ENCODE measurements around the gene SCAND1.
A peak's percentile ranks its signal among the peaks of the same experiment; 100 is the strongest.

SCAND1 gene

DNA sequence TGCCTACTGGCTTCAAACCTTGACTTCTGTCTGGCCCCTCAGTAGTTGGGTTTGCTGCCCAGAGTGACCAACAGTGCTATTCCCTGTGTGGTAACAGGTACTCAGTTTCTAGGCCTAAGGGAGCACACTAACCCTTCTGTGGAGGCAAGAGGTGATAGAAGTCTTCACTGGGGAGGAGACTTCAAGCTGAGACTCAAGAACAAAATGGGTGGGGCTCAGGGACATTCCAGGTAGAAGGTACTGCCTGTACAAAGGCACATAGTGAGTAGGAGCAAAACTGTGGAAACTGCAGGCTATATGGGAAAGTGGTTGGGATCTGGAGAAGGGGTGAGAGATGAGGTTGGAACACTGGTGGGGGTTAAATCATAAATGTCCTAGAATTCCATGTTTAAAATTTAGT lies 2.3 kb upstream of the SCAND1 start:
- no peak for DNase-seq

DNA sequence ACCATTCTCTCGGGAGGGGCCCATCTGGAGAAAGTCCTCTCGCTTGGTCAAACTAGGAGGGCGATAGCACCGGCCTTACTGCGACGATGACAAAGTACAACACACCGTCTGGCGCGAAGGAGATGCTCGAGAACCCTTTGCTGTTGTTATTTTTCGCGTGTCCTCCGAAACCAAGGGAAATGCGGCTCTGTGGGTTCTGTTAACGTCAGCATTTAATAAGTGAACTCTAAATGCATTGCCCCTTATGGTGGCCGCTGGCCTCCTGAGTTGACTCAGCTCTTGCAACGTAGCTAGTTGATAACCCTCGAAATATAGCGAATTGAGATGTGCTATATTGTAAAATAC lies 577 bp upstream of the SCAND1 start:
- DNase-seq = peak; percentile 63

GRCh38 chr20:35953387-35954199 lies 709 bp downstream of the SCAND1 start:
- peak; percentile 33 for DNase-seq

DNA sequence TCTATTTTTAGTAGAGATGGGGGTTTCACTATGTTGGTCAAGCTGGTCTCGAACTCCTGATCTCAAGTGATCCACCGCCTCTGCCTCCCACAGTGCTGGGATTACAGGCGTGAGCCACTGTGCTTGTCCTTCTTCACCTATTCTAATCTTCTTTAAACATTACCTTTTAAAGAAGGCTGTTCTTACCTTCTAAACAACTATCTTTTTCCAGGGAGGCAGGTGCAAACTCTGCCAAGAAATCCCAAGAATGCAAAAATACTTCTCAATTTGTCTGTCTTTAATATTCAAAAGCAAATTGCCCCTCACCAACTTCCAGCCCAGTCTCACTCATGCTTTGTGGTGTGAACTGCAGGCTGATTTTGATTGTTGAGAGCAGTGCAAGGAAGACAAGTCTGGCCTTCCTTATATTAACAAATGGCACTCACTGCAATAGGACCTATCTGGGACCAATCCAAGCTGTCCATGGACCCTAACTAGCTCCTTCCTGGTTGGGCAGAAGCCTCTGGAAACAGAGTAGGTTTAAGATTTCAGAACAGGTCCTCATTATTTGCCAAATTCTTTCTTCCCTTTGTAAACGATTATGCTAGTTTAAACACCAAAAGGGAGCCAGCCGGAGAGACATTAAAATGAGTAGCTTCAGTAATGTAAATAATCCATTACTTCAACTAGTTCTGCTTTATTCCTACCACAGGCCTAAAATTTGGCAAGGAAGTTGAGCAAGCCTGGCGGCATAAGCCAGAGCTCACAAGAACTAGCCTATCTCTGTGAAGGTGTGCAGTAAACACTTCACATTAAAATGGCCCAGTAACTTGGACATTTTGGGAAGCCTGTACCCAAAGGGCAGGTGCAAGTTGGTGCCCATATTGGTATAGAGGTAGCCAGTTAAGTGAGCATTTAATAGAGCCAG lies 1.6 kb downstream of the SCAND1 start:
- no peak for DNase-seq

- DNase-seq = peak; percentile 25
Measured at GRCh38 chr20:35952080-35952479, 2.2 kb downstream of the SCAND1 start.

DNA sequence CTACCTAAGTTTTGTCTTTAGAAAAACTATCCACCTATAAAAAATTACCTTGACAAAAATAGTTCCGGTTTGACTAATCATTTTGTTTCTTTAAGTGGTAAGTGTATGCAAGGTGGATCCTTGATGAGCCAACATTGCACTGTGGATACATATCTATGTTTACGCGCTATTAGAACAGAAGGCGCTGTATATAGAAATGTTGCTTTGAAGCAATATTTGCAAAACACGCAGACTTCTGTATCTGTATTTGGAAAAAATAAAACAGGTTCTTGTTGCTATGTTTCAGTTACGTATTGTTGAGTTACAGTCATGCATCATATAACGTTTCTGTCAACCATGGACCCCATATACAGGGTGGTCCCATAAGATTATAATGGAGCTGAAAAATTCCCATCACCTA lies 4.2 kb downstream of the SCAND1 start:
- no peak for DNase-seq

DNA sequence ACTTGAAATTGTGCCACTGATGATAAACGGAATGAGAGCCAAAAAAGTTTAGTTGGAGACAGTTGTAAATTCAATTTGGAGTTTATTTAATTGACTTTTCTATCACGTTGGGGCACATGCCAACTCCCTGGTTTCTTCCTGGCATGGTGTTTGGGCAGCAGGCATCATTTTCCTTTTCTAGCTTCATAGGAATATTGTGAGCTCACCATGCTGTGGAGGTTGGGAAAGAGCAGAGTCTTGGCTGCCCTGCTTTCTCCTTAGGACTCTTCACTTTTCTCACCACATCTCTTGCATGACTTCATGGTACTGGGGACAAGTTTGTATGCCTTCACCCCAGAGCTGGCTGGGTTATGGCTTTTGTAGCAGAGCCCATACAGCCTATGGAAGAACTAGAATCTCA lies 6.4 kb downstream of the SCAND1 start:
- no peak for DNase-seq

DNA sequence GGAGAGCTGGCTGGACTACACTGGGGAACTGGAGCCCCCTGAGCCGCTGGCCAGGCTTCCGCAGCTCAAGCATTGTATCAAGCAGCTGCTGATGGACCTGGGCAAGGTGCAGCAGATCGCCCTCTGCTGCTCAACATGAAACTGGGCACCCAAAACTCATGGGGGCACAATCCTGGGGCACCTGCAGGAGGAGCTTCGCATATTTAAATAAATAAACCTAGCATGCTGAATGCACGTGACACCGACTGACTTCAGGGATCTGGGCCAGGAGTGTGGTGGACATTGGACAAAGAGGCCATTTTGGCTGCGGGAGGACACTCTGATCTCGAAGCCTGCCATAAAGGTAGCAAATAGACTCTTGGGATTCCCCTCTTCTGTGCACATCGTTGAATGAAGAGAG lies 6.8 kb downstream of the SCAND1 start:
- peak; percentile 10 for DNase-seq

- DNase-seq = no peak
Measured at GRCh38 chr20:35942243-35942642, 12.1 kb downstream of the SCAND1 start.

- DNase-seq = no peak
Measured at GRCh38 chr20:35941620-35942019, 12.7 kb downstream of the SCAND1 start.

DNA sequence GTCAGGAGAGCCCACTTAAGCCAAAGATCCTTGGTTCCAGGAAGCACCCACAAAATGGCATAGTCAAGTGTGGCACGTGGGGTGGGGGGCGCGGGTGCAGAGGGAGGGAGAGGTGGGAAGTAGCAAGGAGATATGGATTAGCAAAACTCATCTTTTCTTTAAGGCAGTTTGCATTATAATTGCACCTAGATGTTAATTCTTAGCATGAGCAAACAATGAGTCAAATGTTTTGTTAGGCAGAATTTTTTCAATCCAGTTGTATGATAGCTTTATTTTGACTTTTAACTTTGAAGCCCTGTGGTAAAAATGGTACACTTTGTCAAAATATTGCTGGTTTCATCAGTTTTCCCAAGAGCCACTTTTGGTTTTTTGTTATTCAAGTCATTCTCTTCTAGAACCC lies 15.0 kb downstream of the SCAND1 start:
- no peak for DNase-seq

GRCh38 chr20:35934050-35934449 lies 20.3 kb downstream of the SCAND1 start:
- no peak for DNase-seq

- DNase-seq = no peak
Measured at GRCh38 chr20:35929301-35929700, 25.0 kb downstream of the SCAND1 start.

- DNase-seq = no peak
Measured at GRCh38 chr20:35920523-35920922, 33.8 kb downstream of the SCAND1 start.

- DNase-seq = no peak
Measured at GRCh38 chr20:35918021-35918420, 36.3 kb downstream of the SCAND1 start.

- no peak for DNase-seq
Measured at GRCh38 chr20:35917077-35917476, 37.2 kb downstream of the SCAND1 start.

DNA sequence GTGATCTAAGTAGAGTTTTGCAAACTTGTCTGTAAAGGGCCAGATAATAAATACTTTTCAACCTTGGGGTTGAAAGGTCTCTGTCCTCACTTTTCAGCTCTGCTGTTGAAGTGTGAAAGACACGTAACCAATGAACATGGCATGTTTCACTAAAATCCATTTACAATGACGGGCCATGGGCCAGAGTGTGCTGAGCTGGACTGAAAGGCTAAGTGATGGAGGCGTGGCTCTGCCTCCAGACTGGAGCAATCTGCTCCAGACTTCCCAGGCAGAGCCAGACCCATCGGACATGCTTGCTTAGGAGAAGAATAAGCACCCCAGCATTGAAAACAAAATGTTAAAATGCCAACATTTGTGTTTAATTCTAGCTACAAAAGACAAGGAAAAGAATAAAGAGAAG lies 41.4 kb downstream of the SCAND1 start:
- DNase-seq = no peak

DNA sequence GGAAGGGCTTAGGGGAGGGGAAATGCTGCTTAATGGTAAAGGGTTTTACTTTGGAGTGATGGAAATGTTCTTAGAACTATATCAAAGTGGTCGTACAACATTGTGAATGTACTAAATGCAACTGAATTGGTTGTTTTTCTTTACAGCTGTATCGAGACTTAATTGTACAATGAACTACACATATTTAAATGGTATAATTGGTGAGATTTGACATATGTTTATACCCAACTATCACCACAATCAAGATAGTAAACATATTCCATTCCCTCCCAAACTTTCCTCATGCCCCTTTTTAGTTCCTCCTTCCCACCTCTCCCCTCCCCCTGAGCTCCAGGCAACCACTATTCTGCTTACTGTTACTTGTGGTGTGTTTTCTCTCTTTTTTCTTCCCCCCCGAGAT lies 44.0 kb downstream of the SCAND1 start:
- no peak for DNase-seq

- DNase-seq = no peak
Measured at GRCh38 chr20:35909796-35910195, 44.5 kb downstream of the SCAND1 start.

DNA sequence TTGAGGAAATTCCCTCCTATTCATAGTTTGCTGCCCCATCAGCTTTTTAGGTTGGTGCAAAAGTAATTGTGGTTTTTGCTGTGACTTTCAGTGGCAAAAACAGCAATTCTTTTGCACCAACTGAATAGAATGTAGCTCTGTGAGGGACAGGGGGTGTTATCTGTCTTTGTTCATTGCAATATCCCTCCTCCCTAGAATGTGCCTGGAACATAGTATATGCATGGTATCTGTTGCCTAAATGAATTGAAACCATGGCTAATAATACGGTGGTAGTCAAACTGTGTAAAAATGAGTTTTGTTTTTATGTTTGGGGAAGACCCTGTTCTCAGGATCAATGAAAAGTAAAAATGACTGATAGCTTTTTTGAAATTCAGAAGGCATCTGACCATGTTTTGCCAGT lies 45.1 kb downstream of the SCAND1 start:
- no peak for DNase-seq

DNA sequence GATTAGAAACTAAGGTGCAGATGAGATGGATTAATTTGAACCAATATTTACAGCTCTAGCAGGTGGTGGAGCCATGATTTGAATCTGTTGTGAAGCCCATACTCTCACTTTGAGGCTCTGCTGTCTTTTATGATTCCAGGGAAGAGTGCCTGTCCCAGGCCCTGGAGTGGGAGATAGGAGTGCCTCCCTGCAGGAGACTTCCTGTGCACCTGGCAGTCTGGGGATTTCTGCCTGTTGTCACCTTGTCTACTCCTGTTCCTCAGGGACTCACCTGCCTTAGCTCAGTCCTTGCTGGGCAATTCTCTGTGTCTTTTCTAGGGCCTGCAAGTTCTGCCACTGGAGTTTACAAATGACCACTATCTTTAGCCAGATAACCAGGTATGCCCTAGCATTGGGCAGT lies 46.3 kb downstream of the SCAND1 start:
- DNase-seq = no peak

DNA sequence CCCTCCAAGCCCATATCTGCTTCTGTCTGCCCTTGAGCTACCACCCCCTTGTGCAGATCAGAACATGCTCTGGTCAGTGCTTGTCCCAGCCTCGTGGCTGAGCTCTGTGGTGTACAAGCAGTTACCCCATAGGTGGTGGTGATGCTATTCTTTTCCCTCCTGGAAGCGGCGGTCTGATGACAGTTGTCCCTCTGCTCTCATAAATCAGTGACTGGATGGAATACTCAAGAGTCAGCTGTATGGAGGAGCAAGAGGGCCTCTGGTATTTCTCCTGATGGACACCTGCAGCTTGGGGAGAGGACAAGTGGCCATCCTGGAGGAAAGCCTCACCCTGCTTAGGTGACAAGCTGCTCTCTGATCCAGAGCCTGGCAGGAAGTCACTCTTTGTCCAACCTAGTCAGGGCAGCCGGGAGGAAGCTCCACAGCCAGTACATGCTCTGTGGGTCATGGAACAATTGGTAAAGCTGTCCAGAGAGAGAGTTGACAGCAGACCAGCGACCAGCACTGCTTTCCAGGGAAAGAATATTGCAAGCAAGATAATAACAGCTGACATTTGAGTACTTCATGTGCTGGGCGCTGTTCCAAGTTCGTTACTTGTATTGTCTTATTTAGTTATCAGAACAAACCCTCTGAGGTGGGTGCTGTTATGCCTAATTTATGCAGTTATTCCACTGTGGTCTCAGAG lies 47.1 kb downstream of the SCAND1 start:
- no peak for DNase-seq

- DNase-seq = no peak
Measured at GRCh38 chr20:35904982-35905663, 49.2 kb downstream of the SCAND1 start.
